ENCODE measurements around the gene TBX21.

Gene TBX21

GRCh38 chr17:47693731-47694580 is 39.1 kb upstream of the TBX21 start, which contains the start of gene TBKBP1:
Gene TBKBP1 (plus strand): TSS chr17:47694161. CDS start chr17:47696113, 1,952 bp downstream.
- peak within 1 kb of the TSS; percentile 69 for H3K4me3 ChIP-seq (ENCODE audit: low read depth, low read length)
- TF ChIP-seq CTCF (conservative IDR thresholded peaks at IDR 0.05; ENCODE audit: low read depth, low read length), result no peak
- peak; percentile 27 for DNase-seq (ENCODE audit: low read depth)

- TF ChIP-seq CTCF (conservative IDR thresholded peaks at IDR 0.05; ENCODE audit: low read depth, low read length), result no peak
- peak; percentile 30 for DNase-seq (ENCODE audit: low read depth)
- H3K4me3 ChIP-seq (ENCODE audit: low read depth, low read length), result peak overlapping the region; percentile 69
Observed at GRCh38 chr17:47694581-47695428, 38.2 kb upstream of the TBX21 start.

- TF ChIP-seq CTCF (conservative IDR thresholded peaks at IDR 0.05; ENCODE audit: low read depth, low read length), result no peak
- DNase-seq (ENCODE audit: low read depth), result no peak
- H3K4me3 ChIP-seq (ENCODE audit: low read depth, low read length), result peak overlapping the region; percentile 69
Observed at GRCh38 chr17:47695429-47696376, 37.3 kb upstream of the TBX21 start.

- no peak for TF ChIP-seq CTCF (conservative IDR thresholded peaks at IDR 0.05; ENCODE audit: low read depth, low read length)
Observed at GRCh38 chr17:47696717-47697642, 36.1 kb upstream of the TBX21 start.

GRCh38 chr17:47697906-47698711 is 34.9 kb upstream of the TBX21 start:
- no peak overlapping the region for H3K4me3 ChIP-seq (ENCODE audit: low read depth, low read length)
- no peak for TF ChIP-seq CTCF (conservative IDR thresholded peaks at IDR 0.05; ENCODE audit: low read depth, low read length)
- DNase-seq (ENCODE audit: low read depth), result no peak

More at GRCh38 chr17:47696717-47697642, 36.1 kb upstream of the TBX21 start:
- DNase-seq (ENCODE audit: low read depth), result no peak
- no peak overlapping the region for H3K4me3 ChIP-seq (ENCODE audit: low read depth, low read length)
